ENCODE measurements around the gene CHCHD6.
"Not testable (repeated sequence)": the region's sequence is repeated elsewhere in the genome, so short reads cannot be mapped to it uniquely, and the experiment has no call there.

The CHCHD6 gene

GRCh38 chr3:126784254-126784653 lies 80.2 kb downstream of the CHCHD6 start:
- no peaks in the 10 kb centered on the region for H3K27me3 ChIP-seq (ENCODE audit: low read length)
- no peaks in the 10 kb centered on the region for H3K9me2 ChIP-seq (replicated peaks; ENCODE audit: insufficient read depth, low read length)
- no peak overlapping the region for H2AFZ ChIP-seq (ENCODE audit: low read depth, low read length, severe bottlenecking)
- H3K9ac ChIP-seq (ENCODE audit: low read length): no peak overlapping the region
- no peaks in the 10 kb centered on the region for H4K20me1 ChIP-seq (ENCODE audit: low read depth, low read length)
- no peaks in the 10 kb centered on the region for H3K9me3 ChIP-seq (ENCODE audit: insufficient read depth, low read length)
- TF ChIP-seq EZH2phosphoT487 (conservative IDR thresholded peaks at IDR 0.05; ENCODE audit: low read length) (no peak), CTCF (IDR thresholded peaks at IDR 0.05; ENCODE audit: insufficient read depth, low read length, poor library complexity, severe bottlenecking) (no peak)
- no peaks in the 10 kb centered on the region for H3K79me2 ChIP-seq (ENCODE audit: insufficient read depth, low read length)
- no peaks in the 10 kb centered on the region for H3F3A ChIP-seq (ENCODE audit: insufficient read depth)
- H3K4me2 ChIP-seq (ENCODE audit: low read depth, low read length, poor library complexity, severe bottlenecking): no peak overlapping the region
- H3K4me3 ChIP-seq (ENCODE audit: insufficient read depth, low read length, poor library complexity, severe bottlenecking): no peak overlapping the region
- no peak overlapping the region for H3K27ac ChIP-seq (ENCODE audit: low read depth, low read length)
- no peaks in the 10 kb centered on the region for H3K36me3 ChIP-seq (ENCODE audit: low read length)

GRCh38 chr3:126791320-126791719 lies 87.3 kb downstream of the CHCHD6 start:
- H3F3A ChIP-seq (ENCODE audit: insufficient read depth); H3K9ac ChIP-seq (ENCODE audit: low read length); H3K4me2 ChIP-seq (ENCODE audit: low read depth, low read length, poor library complexity, severe bottlenecking); H3K9me3 ChIP-seq (ENCODE audit: insufficient read depth, low read length); H3K79me2 ChIP-seq (ENCODE audit: insufficient read depth, low read length); H4K20me1 ChIP-seq (ENCODE audit: low read depth, low read length); H3K36me3 ChIP-seq (ENCODE audit: low read length); H3K27ac ChIP-seq (ENCODE audit: low read depth, low read length); H3K4me3 ChIP-seq (ENCODE audit: insufficient read depth, low read length, poor library complexity, severe bottlenecking); H3K9me2 ChIP-seq (replicated peaks; ENCODE audit: insufficient read depth, low read length); H3K27me3 ChIP-seq (ENCODE audit: low read length); H2AFZ ChIP-seq (ENCODE audit: low read depth, low read length, severe bottlenecking): not testable (repeated sequence)

- Histone ChIP-seq H3K9ac (ENCODE audit: low read length) (no peak overlapping the region), H3K27me3 (ENCODE audit: low read length) (no peaks in the 10 kb centered on the region), H2AFZ (ENCODE audit: low read depth, low read length, severe bottlenecking) (no peak overlapping the region), H3F3A (ENCODE audit: insufficient read depth) (no peaks in the 10 kb centered on the region), H3K36me3 (ENCODE audit: low read length) (no peaks in the 10 kb centered on the region), H4K20me1 (ENCODE audit: low read depth, low read length) (no peaks in the 10 kb centered on the region), H3K9me3 (ENCODE audit: insufficient read depth, low read length) (no peaks in the 10 kb centered on the region), H3K79me2 (ENCODE audit: insufficient read depth, low read length) (no peaks in the 10 kb centered on the region), H3K9me2 (replicated peaks; ENCODE audit: insufficient read depth, low read length) (no peaks in the 10 kb centered on the region), H3K27ac (ENCODE audit: low read depth, low read length) (no peak overlapping the region), H3K4me3 (ENCODE audit: insufficient read depth, low read length, poor library complexity, severe bottlenecking) (no peak overlapping the region), H3K4me2 (ENCODE audit: low read depth, low read length, poor library complexity, severe bottlenecking) (no peak overlapping the region)
- no peak for TF ChIP-seq CTCF (IDR thresholded peaks at IDR 0.05; ENCODE audit: insufficient read depth, low read length, poor library complexity, severe bottlenecking)
- TF ChIP-seq EZH2phosphoT487 (conservative IDR thresholded peaks at IDR 0.05; ENCODE audit: low read length): no peak
These were observed 89.0 kb downstream of the CHCHD6 start for GRCh38 chr3:126792998-126793397.

- no peaks in the 10 kb centered on the region for H3K9me3 ChIP-seq (ENCODE audit: insufficient read depth, low read length)
- no peaks in the 10 kb centered on the region for H3K79me2 ChIP-seq (ENCODE audit: insufficient read depth, low read length)
- H3K9me2 ChIP-seq (replicated peaks; ENCODE audit: insufficient read depth, low read length): no peaks in the 10 kb centered on the region
- TF ChIP-seq EZH2phosphoT487 (conservative IDR thresholded peaks at IDR 0.05; ENCODE audit: low read length) (no peak), CTCF (IDR thresholded peaks at IDR 0.05; ENCODE audit: insufficient read depth, low read length, poor library complexity, severe bottlenecking) (no peak)
- no peaks in the 10 kb centered on the region for H3F3A ChIP-seq (ENCODE audit: insufficient read depth)
- H3K9ac ChIP-seq (ENCODE audit: low read length): no peak overlapping the region
- no peak overlapping the region for H2AFZ ChIP-seq (ENCODE audit: low read depth, low read length, severe bottlenecking)
- H4K20me1 ChIP-seq (ENCODE audit: low read depth, low read length): no peaks in the 10 kb centered on the region
- no peak overlapping the region for H3K27ac ChIP-seq (ENCODE audit: low read depth, low read length)
- H3K27me3 ChIP-seq (ENCODE audit: low read length): no peaks in the 10 kb centered on the region
- H3K4me2 ChIP-seq (ENCODE audit: low read depth, low read length, poor library complexity, severe bottlenecking): no peak overlapping the region
- no peak overlapping the region for H3K4me3 ChIP-seq (ENCODE audit: insufficient read depth, low read length, poor library complexity, severe bottlenecking)
- H3K36me3 ChIP-seq (ENCODE audit: low read length): no peaks in the 10 kb centered on the region
These were observed 93.5 kb downstream of the CHCHD6 start for GRCh38 chr3:126797563-126797962.
